GM13976 (cell line): ENCODE data around the gene PEF1.

Source experiments
- DNase-seq: peaks from one replicate; pipeline ENCODE4 v3.0.0; 2012; ENCODE audit warnings: low spot score
- in situ Hi-C: fragments of 300-500 bp; cut with MboI; formaldehyde crosslinking; loops from one replicate; pipeline ENCODE4 v1.12.0; 2022; ENCODE audit warnings: low sequenced_read_pairs, mixed read lengths, inconsistent platforms; ENCODE audit not compliant: unreplicated experiment
- TF ChIP-seq, protein P1 (sequence below): IDR thresholded peaks from 2 replicates; pipeline ENCODE4 v1.5.1; 2012; ENCODE audit warnings: borderline replicate concordance, mild to moderate bottlenecking; ENCODE audit not compliant: insufficient read depth; ENCODE audit errors: extremely low read depth, missing control alignments, control extremely low read depth

PEF1 gene

DNA sequence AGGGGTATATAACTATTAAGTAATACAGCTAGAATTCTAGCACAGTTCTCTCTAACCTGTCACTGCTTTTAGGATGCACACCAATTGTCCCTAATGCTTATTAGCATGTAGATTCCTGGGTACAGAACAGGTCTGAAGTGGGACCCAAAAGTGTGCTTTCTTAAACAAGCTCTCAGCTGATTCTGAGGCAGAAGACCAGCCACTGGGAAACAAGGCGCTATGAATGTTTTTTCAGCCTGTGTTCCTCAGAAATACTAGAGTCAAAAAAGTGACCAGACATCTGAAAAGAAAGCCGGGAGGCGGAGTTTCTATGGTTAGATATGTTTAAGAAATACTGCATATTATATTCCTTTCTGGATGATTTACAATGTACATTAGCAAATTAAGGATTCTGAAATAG, 1.8 kb downstream of the PEF1 start:
- TF ChIP-seq, protein P1, sequence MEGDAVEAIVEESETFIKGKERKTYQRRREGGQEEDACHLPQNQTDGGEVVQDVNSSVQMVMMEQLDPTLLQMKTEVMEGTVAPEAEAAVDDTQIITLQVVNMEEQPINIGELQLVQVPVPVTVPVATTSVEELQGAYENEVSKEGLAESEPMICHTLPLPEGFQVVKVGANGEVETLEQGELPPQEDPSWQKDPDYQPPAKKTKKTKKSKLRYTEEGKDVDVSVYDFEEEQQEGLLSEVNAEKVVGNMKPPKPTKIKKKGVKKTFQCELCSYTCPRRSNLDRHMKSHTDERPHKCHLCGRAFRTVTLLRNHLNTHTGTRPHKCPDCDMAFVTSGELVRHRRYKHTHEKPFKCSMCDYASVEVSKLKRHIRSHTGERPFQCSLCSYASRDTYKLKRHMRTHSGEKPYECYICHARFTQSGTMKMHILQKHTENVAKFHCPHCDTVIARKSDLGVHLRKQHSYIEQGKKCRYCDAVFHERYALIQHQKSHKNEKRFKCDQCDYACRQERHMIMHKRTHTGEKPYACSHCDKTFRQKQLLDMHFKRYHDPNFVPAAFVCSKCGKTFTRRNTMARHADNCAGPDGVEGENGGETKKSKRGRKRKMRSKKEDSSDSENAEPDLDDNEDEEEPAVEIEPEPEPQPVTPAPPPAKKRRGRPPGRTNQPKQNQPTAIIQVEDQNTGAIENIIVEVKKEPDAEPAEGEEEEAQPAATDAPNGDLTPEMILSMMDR: no peak
- no peak for DNase-seq
- in situ Hi-C loops: no loop called here

DNA sequence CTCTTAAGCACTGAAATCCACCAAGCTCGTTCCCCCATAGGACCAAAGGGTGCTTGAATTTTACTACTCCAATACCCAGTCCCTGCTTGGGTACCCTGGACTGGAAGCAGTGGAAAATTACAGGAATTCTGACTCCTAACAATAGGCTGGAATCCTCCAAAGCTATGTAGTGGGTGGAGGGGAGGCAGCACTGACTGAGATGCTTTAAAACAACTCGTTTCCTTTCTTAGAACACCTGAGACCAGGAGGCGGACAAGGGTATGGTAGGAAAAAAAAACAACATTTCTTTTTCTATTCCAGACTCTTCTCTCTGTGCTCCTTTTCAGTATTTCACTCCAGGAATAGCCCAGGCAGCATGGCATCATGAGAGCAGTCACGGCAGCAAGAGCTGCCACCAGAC, 2.3 kb downstream of the PEF1 start:
- in situ Hi-C loops: no loop called here
- no peak for DNase-seq
- TF ChIP-seq, protein P1: no peak

DNA sequence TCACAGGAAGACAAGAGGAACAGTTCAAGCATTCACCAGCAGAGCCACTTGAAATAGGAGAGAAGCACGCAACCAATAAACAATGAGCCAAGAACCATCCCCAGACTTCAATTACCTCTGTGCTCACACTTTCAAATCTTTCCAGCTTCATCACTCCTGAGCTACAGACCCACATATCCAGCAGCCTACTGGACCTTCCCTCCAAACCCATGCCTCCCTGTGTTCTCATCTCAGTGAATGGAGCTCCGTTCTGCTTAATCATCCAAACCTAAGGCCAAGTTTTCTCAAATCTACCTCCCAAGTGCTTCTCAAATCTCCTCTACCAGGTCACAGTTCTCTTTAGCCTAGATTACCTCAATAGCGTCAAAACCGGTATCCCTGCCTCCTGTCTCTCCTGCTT, 3.7 kb downstream of the PEF1 start:
- in situ Hi-C loops: no loop called here
- no peak for DNase-seq
- TF ChIP-seq, protein P1: no peak

DNA sequence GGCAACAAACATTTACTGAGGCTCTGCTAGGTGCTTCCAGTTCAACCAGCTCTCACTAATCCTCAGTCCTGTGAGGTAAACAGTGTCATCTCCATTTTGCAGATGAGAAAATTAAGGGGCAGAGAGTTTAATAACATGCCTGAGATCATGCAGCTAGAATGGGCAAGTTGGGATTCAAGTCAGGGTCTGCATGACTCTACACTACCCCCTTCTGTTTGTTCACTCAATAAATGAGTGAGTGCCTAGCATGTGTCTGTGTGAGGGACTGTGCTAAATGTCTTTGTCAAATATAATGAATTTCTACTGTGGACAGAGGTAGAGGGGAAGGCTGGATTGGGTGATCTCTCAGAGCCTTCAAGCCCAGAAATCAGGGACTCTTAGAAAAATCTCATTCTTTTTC, 4.5 kb downstream of the PEF1 start:
- no peak for DNase-seq
- TF ChIP-seq, protein P1: no peak
- in situ Hi-C loops: no loop called here

DNA sequence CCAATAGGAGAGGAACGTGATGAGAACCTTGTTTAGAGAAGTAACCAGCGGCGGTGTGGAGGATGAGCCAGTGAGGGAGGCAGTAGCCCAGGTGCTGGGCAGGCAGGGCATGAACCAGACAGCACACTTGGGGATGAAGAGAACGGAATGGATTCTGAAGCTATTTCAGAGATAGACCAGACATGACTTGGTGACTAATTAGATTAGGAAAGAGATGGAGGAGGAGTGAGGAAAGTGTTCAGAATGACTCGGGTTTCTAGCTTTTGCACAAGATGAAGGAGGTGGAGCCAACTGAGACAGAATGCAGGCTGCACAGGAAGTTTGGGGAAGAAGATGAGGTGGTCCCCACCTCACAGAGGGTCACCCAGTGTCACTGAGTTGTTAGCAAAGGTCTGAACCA, 5.1 kb downstream of the PEF1 start:
- no peak for DNase-seq
- TF ChIP-seq, protein P1: no peak
- in situ Hi-C loops: no loop called here

DNA sequence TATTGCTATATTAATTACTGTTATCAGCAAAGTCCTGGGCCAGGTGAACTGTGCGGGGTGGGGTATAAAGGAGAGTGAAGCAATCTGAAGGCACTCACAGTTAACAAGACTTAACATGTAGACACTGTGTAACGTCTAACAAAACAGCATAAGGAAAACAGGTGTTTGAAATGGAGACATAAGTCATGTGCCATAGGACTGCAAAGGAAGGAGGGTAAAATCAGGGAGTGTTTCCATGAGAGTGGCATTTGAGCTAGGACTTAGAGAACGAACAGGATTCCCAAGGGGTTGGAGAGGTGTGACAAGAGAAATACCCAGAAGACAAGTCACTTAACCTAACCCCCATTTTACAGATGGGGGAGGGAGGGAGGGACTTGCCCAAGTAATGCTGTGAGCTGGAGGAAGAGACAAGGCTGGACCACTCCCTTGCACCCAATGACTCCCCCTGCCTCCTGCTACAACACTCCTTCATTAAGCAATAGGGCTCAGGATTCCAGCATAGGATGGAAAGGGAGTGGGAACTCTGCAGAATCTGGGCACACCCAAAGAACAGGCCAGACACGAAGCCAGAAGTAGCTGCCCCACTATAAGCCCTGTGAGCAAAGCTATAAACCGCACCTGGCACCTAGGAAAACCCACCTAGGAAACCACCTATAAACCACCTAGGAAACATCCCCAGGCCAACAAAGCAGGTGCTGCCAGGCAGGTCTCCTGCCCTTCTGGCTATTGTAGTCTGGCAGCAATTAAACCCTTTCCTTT, 6.6 kb downstream of the PEF1 start:
- TF ChIP-seq, protein P1: no peak
- DNase-seq: no peak
- in situ Hi-C loops: no loop called here
